ENCODE measurements around the gene LSM2.
A peak's percentile ranks its signal among the peaks of the same experiment; 100 is the strongest.

LSM2 gene

GRCh38 chr6:31776989-31777666 lies 29.6 kb downstream of the LSM2 start, which contains the start of gene VWA7:
Gene VWA7, minus strand, starts transcription at chr6:31777328. Its CDS starts 549 bp downstream, at chr6:31776779.
- Histone ChIP-seq H3K4me1 (ENCODE audit: control insufficient read depth, insufficient read depth, low read length) (no peaks in the 10 kb centered on the region), H3K9ac (ENCODE audit: low read length) (no peak within 1 kb of the TSS), H3K27me3 (ENCODE audit: control insufficient read depth, insufficient read depth, low read length) (no peaks in the 10 kb centered on the region), H3K27ac (ENCODE audit: low read depth, low read length) (no peak within 1 kb of the TSS), H3K36me3 (ENCODE audit: control insufficient read depth, insufficient read depth, low read length) (peaks cover 15% of the 10 kb centered on the region), H3K4me3 (ENCODE audit: low read length) (no peak within 1 kb of the TSS)

DNA sequence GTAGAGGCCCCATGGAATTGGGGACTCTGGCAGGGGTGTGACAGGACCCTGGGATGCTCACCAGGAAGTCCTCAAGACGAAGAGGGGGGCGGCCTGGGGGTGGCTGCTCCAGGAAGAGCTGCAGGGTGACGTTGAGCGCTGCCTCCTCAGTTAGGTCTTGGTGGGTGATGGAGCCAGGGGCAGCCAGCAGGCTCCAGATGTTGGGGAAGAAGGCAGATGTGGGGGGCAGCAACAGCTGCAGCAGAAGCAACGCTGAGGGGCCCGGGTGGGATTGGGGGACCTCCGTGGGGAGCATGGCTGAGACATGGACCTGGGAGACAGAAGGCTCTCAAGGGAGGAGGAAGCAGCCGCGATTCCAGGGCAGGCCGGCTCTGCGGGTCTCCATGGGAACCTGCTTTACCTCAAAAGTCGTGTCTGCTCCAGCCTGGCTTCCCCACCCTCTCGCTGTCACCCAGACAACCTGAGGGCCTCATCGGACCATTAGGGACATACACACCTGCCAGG lies 30.2 kb downstream of the LSM2 start:
- Histone ChIP-seq H3K36me3 (ENCODE audit: control insufficient read depth, insufficient read depth, low read length) (peaks cover 13% of the 10 kb centered on the region), H3K27me3 (ENCODE audit: control insufficient read depth, insufficient read depth, low read length) (no peaks in the 10 kb centered on the region), H3K4me3 (ENCODE audit: low read length) (no peak overlapping the region), H3K9ac (ENCODE audit: low read length) (no peak overlapping the region), H3K4me1 (ENCODE audit: control insufficient read depth, insufficient read depth, low read length) (no peaks in the 10 kb centered on the region), H3K27ac (ENCODE audit: low read depth, low read length) (no peak overlapping the region)

DNA sequence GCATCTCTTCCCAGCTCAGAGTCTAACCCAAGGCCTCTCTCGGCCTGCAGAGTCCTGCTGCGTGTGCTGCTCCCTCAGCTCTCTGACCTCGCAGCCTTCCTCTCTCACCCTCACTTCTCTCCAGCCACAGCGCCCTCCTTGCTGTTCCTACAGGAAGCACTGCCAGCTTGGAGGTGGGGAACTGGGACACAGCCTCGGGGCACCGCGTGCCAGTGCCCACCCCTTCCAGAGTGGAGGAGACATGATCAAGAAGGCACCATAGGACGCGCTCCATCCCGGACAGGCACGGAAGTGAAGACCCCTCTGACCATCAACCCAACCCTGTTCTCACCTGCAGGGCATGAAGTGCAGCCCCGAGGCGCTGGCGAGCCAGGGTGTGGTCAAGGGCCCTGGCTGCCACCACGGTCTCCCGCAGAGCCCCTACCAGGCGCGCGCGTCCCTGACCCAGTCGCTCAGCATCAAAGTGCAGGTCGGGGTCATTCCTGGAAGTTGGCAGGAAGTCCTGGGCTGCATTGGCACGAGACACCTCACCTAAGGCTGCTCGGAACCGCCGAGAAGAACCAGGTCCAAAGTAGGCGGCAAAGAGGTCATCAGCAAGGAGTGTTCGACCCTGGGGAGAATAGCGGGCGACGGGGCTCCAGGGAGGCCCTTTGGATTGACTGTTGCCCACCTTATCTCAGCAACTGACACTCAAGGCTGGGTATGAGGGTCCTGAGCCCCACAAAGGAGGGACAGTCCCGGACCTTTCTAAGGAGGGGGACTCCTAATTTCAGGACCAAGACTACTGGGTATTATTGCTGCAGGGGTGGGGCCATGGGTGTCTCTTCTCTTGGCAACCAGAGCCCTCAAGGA lies 30.9 kb downstream of the LSM2 start:
- Histone ChIP-seq H3K36me3 (ENCODE audit: control insufficient read depth, insufficient read depth, low read length) (peaks cover 8% of the 10 kb centered on the region), H3K9ac (ENCODE audit: low read length) (no peak overlapping the region), H3K4me1 (ENCODE audit: control insufficient read depth, insufficient read depth, low read length) (no peaks in the 10 kb centered on the region), H3K27me3 (ENCODE audit: control insufficient read depth, insufficient read depth, low read length) (no peaks in the 10 kb centered on the region), H3K4me3 (ENCODE audit: low read length) (no peak overlapping the region), H3K27ac (ENCODE audit: low read depth, low read length) (no peak overlapping the region)

- Histone ChIP-seq H3K27me3 (ENCODE audit: control insufficient read depth, insufficient read depth, low read length) (no peaks in the 10 kb centered on the region), H3K36me3 (ENCODE audit: control insufficient read depth, insufficient read depth, low read length) (peaks cover 3% of the 10 kb centered on the region), H3K4me1 (ENCODE audit: control insufficient read depth, insufficient read depth, low read length) (no peaks in the 10 kb centered on the region), H3K4me3 (ENCODE audit: low read length) (no peak overlapping the region), H3K27ac (ENCODE audit: low read depth, low read length) (no peak overlapping the region), H3K9ac (ENCODE audit: low read length) (no peak overlapping the region)
Observed at GRCh38 chr6:31775184-31775583, 31.6 kb downstream of the LSM2 start.

GRCh38 chr6:31771992-31772358 lies 34.8 kb downstream of the LSM2 start:
- no peaks in the 10 kb centered on the region for H3K27me3 ChIP-seq (ENCODE audit: control insufficient read depth, insufficient read depth, low read length)
- no peak overlapping the region for H3K27ac ChIP-seq (ENCODE audit: low read depth, low read length)
- no peak overlapping the region for H3K4me3 ChIP-seq (ENCODE audit: low read length)
- H3K36me3 ChIP-seq (ENCODE audit: control insufficient read depth, insufficient read depth, low read length) = no peaks in the 10 kb centered on the region
- no peak overlapping the region for H3K9ac ChIP-seq (ENCODE audit: low read length)
- no peaks in the 10 kb centered on the region for H3K4me1 ChIP-seq (ENCODE audit: control insufficient read depth, insufficient read depth, low read length)

DNA sequence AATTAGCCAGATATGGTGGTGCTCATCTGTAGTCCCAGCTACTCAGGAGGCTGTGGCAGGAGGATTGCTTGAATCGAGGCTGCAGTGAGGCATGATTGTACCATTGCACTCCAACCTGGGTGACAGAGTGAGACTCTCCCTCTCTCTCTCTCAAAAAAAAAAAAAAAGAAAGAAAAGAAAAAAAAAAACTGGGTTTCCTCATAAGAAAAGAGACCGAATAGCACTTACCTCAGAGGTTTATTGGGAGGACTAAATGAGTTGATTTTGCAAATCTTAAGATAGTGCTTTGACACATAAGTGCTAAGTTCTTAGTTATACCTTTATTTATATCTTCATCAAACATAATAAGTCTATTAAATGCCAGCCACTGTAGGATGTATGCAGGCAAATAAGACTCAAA lies 35.9 kb downstream of the LSM2 start:
- Histone ChIP-seq H3K4me1 (ENCODE audit: control insufficient read depth, insufficient read depth, low read length) (no peaks in the 10 kb centered on the region), H3K9ac (ENCODE audit: low read length) (no peak overlapping the region), H3K4me3 (ENCODE audit: low read length) (no peak overlapping the region), H3K27ac (ENCODE audit: low read depth, low read length) (no peak overlapping the region), H3K36me3 (ENCODE audit: control insufficient read depth, insufficient read depth, low read length) (no peaks in the 10 kb centered on the region), H3K27me3 (ENCODE audit: control insufficient read depth, insufficient read depth, low read length) (no peaks in the 10 kb centered on the region)

GRCh38 chr6:31769684-31770371 lies 36.9 kb downstream of the LSM2 start:
- no peaks in the 10 kb centered on the region for H3K36me3 ChIP-seq (ENCODE audit: control insufficient read depth, insufficient read depth, low read length)
- no peaks in the 10 kb centered on the region for H3K4me1 ChIP-seq (ENCODE audit: control insufficient read depth, insufficient read depth, low read length)
- H3K9ac ChIP-seq (ENCODE audit: low read length) = no peak overlapping the region
- H3K27me3 ChIP-seq (ENCODE audit: control insufficient read depth, insufficient read depth, low read length) = no peaks in the 10 kb centered on the region
- H3K27ac ChIP-seq (ENCODE audit: low read depth, low read length) = no peak overlapping the region
- H3K4me3 ChIP-seq (ENCODE audit: low read length) = no peak overlapping the region

GRCh38 chr6:31768363-31769257 lies 38.2 kb downstream of the LSM2 start:
- Histone ChIP-seq H3K4me3 (ENCODE audit: low read length) (no peak overlapping the region), H3K27ac (ENCODE audit: low read depth, low read length) (no peak overlapping the region), H3K4me1 (ENCODE audit: control insufficient read depth, insufficient read depth, low read length) (no peaks in the 10 kb centered on the region), H3K9ac (ENCODE audit: low read length) (no peak overlapping the region), H3K27me3 (ENCODE audit: control insufficient read depth, insufficient read depth, low read length) (no peaks in the 10 kb centered on the region), H3K36me3 (ENCODE audit: control insufficient read depth, insufficient read depth, low read length) (no peaks in the 10 kb centered on the region)

DNA sequence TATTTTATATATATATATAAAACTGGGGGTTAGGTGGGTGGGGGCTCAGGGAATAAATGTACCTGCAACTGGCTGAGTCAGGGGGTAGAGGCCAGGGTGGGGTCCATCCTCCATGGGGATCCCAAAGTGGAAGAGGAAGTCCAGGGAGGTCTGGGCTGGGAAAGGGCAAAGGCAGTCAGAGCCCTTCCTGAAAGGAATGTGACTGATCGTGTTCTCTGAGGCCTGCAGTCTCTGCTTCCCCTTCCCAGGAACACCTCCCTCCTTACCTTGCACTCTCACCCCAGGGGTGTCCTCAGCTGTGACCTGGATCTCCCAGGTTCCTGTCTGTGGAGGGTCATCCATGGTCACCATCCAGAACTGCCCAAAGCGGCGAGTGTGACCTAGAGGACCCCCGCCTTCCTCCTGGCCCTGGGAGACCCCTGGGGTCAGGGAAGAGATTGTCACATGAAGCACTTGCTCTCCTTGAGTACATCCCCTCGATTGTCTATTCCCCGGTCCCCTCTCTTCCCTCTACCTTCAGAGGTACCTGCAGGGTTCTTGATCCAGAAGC lies 39.6 kb downstream of the LSM2 start:
- Histone ChIP-seq H3K4me3 (ENCODE audit: low read length) (no peak overlapping the region), H3K27ac (ENCODE audit: low read depth, low read length) (no peak overlapping the region), H3K9ac (ENCODE audit: low read length) (no peak overlapping the region), H3K4me1 (ENCODE audit: control insufficient read depth, insufficient read depth, low read length) (no peaks in the 10 kb centered on the region), H3K36me3 (ENCODE audit: control insufficient read depth, insufficient read depth, low read length) (no peaks in the 10 kb centered on the region), H3K27me3 (ENCODE audit: control insufficient read depth, insufficient read depth, low read length) (no peaks in the 10 kb centered on the region)

DNA sequence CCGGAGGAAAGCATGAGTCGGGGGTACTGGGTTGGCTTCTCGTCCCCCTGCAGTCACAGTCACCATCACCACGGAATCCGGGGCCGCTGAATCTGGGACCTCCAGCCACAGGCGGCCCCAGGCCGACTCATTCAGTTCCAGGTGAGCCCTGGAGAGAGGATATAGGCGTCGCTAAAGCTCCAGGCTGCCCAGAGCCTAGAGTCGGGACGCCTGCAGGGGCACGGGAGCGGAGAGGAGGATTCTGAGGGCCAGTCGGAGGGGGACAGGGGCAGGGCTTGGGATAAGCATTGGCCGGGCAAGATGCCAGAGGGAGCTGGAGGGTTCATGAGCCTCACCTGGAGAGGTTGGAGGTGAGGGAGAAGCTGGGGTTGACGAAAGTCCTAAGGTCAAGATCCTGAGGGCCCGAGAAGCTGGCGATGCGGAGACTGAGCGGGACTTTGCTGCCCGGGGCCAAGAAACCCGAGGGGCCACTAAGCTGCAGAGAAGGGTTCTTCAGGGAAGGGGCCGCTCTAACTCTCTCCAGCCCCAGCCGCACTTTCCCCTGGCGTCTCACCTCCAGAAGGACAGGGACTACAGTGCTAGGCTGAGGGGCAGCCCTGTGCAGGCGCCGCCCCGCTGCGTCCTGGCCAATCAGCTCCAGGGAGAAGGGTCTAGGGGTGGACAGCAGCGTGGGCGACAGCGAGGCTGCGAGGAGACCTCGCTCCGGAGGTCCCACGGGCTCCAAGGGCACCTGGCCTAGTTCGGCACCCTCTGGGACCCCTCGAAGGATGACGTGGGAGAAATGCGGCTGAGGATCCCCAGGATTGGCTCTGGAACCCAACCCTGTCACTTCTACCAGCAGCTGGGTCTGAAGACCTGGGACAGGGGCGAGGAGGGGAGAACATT lies 40.6 kb downstream of the LSM2 start:
- Histone ChIP-seq H3K4me1 (ENCODE audit: control insufficient read depth, insufficient read depth, low read length) (no peaks in the 10 kb centered on the region), H3K9ac (ENCODE audit: low read length) (no peak overlapping the region), H3K36me3 (ENCODE audit: control insufficient read depth, insufficient read depth, low read length) (no peaks in the 10 kb centered on the region), H3K27me3 (ENCODE audit: control insufficient read depth, insufficient read depth, low read length) (no peaks in the 10 kb centered on the region), H3K4me3 (ENCODE audit: low read length) (peak overlapping the region; percentile 18), H3K27ac (ENCODE audit: low read depth, low read length) (no peak overlapping the region)

DNA sequence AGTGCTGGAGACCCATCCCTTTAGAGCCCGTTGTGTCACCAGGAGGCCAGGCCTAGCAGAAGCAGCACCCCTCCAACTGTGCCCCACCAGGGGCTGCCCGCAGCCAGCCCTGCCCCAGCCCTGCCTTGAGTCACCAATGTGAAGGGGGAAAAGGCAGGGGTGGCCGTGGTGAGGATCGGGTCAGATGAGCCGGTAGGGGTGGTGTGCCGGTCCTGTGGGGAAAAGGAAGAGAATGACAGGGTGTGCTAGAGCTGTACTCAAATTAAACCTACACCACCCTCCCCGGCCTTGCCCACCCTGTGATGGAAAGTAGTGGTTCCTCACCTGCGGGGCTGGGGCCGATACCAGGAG lies 41.2 kb downstream of the LSM2 start:
- Histone ChIP-seq H3K27me3 (ENCODE audit: control insufficient read depth, insufficient read depth, low read length) (no peaks in the 10 kb centered on the region), H3K27ac (ENCODE audit: low read depth, low read length) (no peak overlapping the region), H3K4me1 (ENCODE audit: control insufficient read depth, insufficient read depth, low read length) (no peaks in the 10 kb centered on the region), H3K36me3 (ENCODE audit: control insufficient read depth, insufficient read depth, low read length) (no peaks in the 10 kb centered on the region), H3K4me3 (ENCODE audit: low read length) (no peak overlapping the region), H3K9ac (ENCODE audit: low read length) (no peak overlapping the region)
